ENCODE results near the gene SLC7A8. TPM values are rescaled to one million over a fixed set of nuclear protein-coding genes. Genes with fewer than 3 reads are reported as not detected.

SLC7A8 gene
- total RNA-seq, 1 experiment from 2014 or later, result 27.8 TPM

DNA sequence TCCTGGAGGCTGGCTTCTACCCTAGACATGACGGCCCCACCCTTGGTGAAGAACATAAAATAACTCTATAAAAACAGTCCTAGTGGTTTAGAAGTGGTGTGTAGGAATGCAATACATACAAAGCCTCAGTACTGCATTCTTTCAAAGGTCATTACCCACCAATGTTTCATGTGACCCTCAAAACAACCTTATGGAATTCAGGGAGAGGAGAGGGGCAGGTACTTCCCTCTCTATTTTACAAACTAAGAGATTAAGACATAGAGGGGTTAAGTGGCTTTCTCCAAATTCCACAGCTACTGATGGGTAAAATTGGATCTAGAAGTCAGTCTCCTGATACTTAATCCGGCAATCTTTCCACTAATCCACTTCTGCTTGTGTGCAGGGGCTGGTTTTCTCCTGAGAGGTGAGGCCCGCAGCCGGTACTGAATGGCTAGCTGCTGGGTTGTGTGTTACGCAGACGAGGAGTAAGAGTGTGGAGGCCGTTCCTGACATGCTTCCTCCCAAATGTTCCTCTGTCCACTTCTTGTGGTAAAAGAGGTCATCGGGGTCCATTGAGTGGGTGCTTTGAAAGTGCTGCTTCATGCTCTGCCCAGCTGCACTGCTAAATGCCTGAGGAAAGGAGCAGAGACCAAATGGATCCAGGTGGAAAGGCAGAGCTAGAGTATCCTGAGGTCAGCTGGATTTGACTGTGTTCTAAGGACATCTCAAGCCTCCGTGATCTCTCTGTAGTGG, 16.2 kb downstream of the SLC7A8 start:
- no peak for DNase-seq (ENCODE audit: low read depth, low spot score)
- in situ Hi-C loops (cut with HindIII; ENCODE audit: low pct_unique_long_range_greater_than_20kb, low sequenced_read_pairs), result no loop called here

DNA sequence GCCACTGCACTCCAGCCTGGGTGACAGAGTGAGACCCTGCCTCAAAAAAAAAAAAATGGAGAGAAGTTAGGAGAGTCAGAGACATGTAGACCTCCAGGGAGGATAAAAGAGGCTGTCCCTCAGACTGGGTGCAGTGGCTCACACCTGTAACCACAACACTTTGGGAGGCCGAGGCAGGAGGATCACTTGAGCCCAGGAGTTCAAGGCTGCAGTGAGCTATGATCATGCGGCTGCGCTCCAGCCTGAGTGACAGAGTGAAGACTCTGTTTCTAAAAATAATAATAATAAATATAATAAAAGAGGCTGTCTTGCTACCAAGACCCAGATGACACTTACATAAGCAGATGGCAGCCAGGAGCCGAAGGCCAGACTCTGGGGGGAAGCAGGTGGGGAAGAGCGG, 18.5 kb downstream of the SLC7A8 start:
- DNase-seq (ENCODE audit: low read depth, low spot score), result no peak
- in situ Hi-C loops (cut with HindIII; ENCODE audit: low pct_unique_long_range_greater_than_20kb, low sequenced_read_pairs), result no loop called here

DNA sequence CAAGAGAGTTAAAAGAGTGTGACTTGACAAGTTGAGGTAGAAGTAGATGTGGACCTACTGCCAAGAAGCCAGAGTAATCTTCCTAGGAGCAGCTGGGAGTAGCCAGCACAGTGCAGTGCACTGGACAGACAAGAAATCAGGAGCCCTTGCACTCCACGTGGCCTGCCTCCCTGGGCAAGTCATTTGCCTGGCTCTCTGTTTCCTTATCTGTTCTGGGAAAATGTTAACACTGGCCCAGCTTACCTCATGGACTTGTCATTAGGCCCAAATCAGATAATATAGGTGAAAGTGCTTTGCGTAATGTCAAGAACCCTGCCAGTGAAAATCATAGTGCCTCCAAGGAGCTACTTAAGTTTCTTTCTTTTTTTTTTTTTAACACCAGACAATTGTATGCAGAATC, 19.2 kb downstream of the SLC7A8 start:
- in situ Hi-C loops (cut with HindIII; ENCODE audit: low pct_unique_long_range_greater_than_20kb, low sequenced_read_pairs), result no loop called here
- DNase-seq (ENCODE audit: low read depth, low spot score), result no peak

DNA sequence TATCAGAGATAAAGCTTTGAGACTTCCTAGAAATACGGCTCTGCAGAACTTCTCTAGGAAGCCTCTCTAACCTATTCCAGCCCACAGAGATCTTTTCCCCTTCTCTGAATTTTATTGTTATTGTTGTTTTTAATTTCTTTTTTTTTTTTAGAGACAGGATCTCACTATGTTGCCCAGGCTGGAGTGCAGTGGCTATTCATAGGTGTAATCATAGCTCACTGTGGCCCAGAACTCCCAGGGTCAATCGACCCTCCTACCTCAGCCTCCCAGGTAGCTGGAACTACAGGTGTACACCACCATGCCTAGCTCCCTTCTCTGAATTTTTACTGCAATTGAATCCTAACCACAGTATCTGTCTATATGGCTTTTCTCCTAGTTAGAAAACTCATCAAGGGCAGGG, 19.6 kb downstream of the SLC7A8 start:
- in situ Hi-C loops (cut with HindIII; ENCODE audit: low pct_unique_long_range_greater_than_20kb, low sequenced_read_pairs), result no loop called here
- no peak for DNase-seq (ENCODE audit: low read depth, low spot score)

DNA sequence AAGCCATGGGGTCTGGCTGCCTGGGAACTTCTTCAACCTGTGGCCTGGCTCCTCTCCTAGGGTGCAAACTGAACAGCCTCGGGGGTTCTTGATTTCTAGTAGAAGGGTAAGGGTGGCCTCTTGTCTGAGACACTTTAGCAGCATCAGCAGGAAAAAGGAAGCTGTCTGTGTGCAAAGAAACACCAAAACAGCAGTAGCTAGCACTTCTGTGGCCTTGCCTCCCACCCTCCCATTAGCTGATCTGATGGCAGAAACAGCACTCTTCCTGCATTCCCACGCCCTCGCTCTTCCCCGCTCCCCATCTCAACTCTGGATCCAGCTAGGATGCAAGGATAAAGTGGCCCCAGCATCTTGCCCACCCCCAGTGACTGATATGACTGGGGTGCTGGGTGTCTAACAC, 20.7 kb downstream of the SLC7A8 start:
- no peak for DNase-seq (ENCODE audit: low read depth, low spot score)
- in situ Hi-C loops (cut with HindIII; ENCODE audit: low pct_unique_long_range_greater_than_20kb, low sequenced_read_pairs), result no loop called here

DNA sequence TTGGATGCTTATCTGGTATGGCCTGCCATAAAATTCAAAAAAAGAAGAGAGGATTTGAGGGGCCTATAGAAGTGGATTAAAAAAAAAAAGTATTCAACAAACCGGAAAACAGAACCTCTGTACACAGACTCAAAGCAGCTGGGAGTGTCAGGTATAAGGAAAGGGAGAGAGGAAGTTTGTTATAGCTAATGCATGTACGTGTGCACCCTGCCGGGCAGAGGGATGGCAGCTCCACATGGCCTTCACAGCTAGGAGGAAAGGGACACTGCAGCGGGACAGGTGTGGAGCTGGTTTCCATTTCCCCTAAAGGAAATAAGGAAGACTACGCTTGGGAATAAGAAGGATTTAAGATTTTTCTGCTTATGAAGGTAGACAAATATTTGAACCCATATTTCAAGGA, 21.5 kb downstream of the SLC7A8 start:
- in situ Hi-C loops (cut with HindIII; ENCODE audit: low pct_unique_long_range_greater_than_20kb, low sequenced_read_pairs), result no loop called here

DNA sequence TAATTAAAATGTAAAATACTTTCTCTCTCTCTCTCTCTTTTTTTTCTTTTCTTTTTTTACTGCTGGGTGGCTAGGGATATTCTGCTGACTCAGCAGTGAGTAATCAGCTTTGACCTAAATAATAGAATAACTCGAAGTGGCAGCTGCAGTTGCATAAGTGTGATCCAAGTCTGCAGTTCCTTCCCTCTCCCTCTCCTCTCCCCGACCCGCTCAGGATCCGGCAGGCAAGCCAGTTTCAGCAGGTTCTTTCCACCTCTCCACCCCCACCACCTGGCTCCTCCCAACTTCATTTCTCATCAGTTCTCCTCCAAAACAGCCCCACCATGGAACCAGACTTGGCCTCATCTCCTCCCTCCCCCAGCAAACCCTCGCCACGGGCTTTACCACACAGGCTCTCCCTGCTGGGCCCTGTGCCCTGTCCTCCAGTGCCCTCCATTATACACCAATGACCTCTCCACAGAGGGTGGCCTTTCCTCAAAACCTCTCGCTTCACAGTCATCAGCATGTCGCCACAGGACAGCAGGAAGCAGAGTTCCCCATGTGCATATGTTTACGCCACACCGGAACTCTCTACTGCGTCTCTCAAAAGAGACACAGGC, 22.4 kb downstream of the SLC7A8 start:
- no peak for DNase-seq (ENCODE audit: low read depth, low spot score)
- in situ Hi-C loops (cut with HindIII; ENCODE audit: low pct_unique_long_range_greater_than_20kb, low sequenced_read_pairs), result no loop called here

More for the DNA sequence above, 21.5 kb downstream of the SLC7A8 start:
- DNase-seq (ENCODE audit: low read depth, low spot score), result no peak

DNA sequence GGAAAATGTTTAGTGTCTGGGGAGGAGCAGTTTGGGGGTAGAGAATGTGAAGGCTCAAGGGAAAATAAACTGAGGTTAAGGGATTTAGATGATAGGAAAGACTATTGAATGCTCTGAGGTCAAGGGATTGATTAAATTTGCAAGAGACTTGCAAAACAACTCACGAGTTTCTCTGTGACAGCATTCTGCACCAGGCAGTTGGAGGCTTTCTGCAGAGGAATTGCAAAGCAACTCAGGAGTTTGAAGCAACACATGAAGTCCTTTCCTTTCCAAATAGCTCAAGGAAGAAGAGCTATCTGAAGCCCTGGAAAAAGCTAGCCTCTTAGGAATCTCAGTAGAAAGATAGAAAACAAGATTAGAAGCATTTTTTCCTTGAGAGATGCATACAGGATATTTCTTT, 23.9 kb downstream of the SLC7A8 start:
- no peak for DNase-seq (ENCODE audit: low read depth, low spot score)
- in situ Hi-C loops (cut with HindIII; ENCODE audit: low pct_unique_long_range_greater_than_20kb, low sequenced_read_pairs), result no loop called here

DNA sequence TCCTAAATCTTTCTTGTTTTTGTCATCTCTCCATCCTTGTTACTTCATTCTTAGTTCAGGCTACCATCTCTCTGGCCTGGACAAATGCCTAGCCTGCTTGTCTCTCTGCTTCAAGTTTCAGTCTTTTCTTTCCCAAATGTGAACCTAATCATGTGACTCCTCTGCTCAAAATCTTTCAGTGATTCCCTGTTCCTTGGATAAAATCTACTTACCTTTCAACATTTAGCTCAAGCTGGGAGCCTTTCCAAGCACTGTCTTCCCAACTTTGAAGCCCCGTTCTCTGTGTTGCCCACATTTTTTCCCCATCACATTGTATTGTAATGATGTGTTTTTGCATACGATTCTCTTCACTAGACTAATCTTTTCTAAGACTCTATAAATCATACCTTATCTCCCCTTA, 24.7 kb downstream of the SLC7A8 start:
- DNase-seq (ENCODE audit: low read depth, low spot score), result no peak
- in situ Hi-C loops (cut with HindIII; ENCODE audit: low pct_unique_long_range_greater_than_20kb, low sequenced_read_pairs), result no loop called here

DNA sequence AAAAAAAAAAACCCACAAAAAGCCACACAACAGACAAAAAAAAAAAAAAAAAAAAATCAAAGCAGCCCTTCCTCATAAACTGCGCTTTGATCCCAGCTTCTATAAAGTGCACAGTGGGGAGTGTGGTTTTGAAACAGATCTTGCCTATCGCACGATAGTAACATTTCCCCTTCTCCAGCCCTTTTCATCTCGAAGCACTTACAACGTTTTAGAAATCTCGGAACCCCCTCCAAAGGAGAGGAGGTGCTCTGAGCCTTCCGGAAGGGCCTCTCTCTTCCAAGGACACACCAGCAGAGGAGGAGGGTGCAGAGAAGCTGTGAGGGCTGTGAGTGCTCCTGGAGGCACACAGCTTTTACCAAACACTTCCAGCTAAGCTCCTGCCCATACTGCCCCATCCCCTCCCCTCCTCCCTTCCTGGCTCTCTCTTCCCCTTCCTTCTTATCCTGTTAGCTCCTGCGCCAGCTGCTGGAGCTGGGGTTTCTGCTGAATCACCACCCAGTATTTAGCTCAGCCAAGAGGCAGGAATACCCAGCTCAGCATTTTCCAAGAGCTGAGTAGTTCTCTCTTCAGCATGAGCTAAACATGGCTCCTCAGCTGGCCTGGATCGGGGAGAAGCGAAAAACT, 28.4 kb downstream of the SLC7A8 start:
- in situ Hi-C loops (cut with HindIII; ENCODE audit: low pct_unique_long_range_greater_than_20kb, low sequenced_read_pairs), result no loop called here
- peak; percentile 16 for DNase-seq (ENCODE audit: low read depth, low spot score)

DNA sequence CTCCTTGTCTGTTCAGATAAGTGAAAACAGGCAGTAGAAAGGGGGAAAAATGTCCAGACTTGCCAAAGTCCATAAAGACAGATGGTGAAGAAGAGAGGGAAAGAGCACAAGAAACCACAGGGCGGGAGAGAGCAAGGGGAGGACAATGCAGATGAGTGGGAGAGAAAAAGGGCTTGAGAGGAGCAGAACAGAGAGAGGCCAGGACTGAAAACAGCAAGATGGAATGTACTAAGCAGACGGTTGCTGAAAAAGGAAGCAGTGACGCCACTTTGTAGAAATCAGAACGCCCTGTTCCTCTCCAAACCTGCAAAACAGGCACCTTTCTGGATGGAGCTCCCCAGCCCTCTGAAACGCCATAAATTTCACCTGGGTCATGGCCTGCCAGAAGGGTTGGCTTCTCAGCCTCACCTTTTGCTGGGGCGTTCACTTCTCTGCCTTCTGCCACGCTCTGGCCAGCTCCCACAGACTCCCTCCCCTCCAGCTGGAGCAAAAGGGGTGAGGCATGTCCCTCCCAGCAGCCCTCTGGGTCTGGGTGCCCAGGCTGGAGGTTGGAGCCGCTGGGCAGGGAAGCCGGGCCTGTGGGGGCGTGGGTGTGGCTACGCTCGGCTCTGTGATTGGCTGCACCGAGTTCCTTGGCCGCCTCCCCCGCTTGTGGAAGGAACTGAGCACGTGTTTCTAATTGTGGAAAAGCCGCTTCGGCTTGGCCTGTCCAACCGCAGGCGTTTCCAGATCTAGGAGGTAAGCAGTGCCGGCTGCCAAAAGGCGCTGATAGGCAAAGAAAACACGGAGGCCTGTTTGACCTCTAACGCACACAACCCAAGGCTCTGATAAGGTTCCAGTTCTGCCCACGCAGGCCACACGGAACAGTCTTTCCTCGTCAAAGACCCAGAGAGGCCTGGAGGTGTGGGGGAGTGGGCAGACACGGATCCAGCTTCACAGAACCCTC, 29.3 kb downstream of the SLC7A8 start:
- peak; percentile 76 for DNase-seq (ENCODE audit: low read depth, low spot score)
- in situ Hi-C loops (cut with HindIII; ENCODE audit: low pct_unique_long_range_greater_than_20kb, low sequenced_read_pairs), result no loop called here

DNA sequence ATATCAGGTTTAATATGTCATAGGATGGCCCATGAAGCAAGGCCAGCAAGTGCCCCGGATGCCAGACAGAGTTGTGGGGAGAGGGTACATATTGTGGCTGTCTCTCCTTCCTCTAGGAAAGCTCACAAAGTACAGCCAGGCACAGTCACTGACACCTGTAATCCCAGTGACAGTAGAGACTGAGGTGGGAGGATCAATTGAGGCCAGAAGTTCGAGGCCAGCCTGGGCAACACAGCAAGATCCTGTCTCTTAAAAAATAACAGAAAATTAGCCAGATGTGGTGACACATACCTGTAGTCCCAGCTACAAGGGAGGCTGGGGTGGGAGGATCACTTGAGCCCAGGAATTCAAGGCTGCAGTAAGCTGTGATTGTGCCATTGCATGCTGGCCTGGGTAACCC, 32.1 kb downstream of the SLC7A8 start:
- no peak for DNase-seq (ENCODE audit: low read depth, low spot score)
- in situ Hi-C loops (cut with HindIII; ENCODE audit: low pct_unique_long_range_greater_than_20kb, low sequenced_read_pairs), result no loop called here

DNA sequence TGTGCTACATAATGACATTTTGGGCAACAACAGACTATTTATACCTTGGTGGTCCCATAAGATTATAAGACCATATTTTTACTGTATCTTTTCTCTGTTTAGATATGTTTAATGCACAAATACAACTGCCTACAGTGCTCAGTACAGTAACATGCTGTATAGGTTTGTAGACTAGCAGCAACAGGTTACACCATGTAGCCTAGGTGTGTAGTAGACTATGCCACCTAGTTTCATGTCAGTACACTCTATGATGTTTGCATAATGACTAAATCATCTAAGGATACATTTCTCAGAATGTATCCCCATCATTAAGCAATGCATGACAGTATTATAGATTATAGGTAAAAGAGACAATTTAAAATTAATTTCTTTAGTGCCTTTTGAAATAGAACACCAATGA, 33.7 kb downstream of the SLC7A8 start:
- in situ Hi-C loops (cut with HindIII; ENCODE audit: low pct_unique_long_range_greater_than_20kb, low sequenced_read_pairs), result no loop called here

DNA sequence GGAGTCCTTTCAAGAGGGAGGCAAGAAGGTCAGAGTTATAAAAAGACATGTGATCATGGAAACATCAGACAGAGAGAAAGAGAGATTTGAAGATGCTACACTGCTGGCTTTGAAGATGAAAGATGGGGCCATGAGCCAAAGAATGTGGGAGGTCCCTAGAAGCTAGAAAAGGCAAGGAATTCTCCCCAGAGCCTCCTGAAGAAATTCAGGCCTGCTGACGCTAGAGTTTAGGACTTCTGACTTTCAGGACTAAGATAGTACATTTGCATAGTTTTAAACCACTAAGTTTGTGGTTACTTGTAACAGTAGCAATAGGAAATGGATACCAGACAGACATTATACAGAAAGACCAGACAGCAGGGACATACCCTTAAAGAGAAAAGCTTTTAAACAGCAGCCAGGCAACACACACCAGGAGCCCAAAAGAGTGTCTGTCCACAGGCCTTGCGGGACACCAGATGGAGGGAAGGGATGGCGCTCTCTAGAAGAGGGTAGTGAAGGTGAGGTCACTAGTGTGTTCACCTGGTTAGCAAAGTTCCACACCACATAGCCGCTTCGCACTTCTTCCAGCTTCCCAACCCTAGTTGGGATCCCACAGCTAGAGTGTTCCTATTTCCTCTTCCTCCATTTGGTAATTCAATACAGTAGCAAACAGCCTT, 34.7 kb downstream of the SLC7A8 start:
- no peak for DNase-seq (ENCODE audit: low read depth, low spot score)
- in situ Hi-C loops (cut with HindIII; ENCODE audit: low pct_unique_long_range_greater_than_20kb, low sequenced_read_pairs), result no loop called here

More for the DNA sequence above, 33.7 kb downstream of the SLC7A8 start:
- no peak for DNase-seq (ENCODE audit: low read depth, low spot score)

DNA sequence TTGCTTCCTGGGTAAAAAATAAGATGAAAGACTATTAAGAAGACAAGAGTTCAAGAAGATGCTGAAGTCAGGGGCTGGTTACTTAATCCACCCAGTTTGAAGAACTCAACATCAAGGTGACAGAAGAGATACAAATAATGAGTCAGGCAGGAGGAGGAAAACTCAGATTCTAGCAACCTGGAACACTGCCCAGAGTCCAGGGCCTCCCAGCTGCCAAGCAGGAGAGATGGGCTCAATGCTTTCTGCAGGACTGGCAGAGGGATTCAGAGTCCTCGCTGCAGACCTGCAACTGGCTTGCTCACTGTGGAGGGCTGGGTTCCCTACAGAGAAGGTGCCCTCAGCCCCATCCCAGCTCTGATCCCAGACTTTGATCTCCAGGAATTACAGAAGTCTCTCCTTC, 35.8 kb downstream of the SLC7A8 start:
- no peak for DNase-seq (ENCODE audit: low read depth, low spot score)
- in situ Hi-C loops (cut with HindIII; ENCODE audit: low pct_unique_long_range_greater_than_20kb, low sequenced_read_pairs), result no loop called here

DNA sequence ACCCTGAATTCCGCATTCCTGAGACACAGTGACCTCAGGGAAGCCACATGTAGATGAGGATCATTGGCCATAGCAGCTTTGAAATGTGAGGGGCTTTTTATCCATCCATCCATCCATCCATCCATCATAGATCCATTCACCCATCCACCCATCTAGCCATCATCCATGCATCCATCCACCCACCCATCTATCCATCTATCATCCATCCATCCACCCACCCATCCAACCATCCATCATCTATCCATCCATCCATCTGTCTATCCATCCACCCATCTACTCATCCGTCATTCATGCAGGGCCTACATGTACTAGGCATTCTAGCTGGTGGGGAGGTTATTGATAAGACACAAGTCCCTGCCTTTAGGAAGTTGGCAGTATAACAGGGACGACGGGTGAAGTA, 36.5 kb downstream of the SLC7A8 start:
- no peak for DNase-seq (ENCODE audit: low read depth, low spot score)
- in situ Hi-C loops (cut with HindIII; ENCODE audit: low pct_unique_long_range_greater_than_20kb, low sequenced_read_pairs), result no loop called here

DNA sequence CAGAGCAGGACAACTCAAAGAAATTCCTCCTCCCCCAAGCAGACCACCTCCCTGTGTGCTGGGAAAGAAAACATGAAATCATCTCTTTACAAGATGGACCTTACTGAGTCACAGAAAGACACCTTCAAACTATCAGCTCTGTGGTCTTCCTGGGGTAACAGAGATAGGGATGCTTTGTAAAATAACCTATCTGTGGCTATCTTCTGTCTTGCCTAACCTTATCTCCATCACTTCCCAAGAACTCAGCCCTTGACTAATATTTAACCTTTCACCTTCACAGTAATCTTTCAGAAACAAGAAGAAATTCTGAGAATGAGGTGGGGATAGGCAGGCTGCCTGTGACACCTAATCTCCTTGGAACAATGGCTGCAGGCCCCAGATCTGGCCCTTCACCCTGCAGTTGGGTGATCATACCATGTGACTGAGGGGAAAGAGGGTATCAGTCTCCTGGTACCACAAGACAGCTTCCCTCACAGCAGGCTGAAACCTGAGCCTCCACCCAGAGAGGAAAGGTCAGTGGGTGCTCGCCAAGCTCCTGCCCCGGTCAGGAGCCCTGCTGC, 37.0 kb downstream of the SLC7A8 start:
- no peak for DNase-seq (ENCODE audit: low read depth, low spot score)
- in situ Hi-C loops (cut with HindIII; ENCODE audit: low pct_unique_long_range_greater_than_20kb, low sequenced_read_pairs), result no loop called here

All from SK-MEL-5 (cell line).